NCI-H748 (cell line): Measurements from ENCODE around the gene GRIK4.
"Not testable (repeated sequence)": the region's sequence is repeated elsewhere in the genome, so short reads cannot be mapped to it uniquely, and the experiment has no call there.

ENCODE experiments used
- DNase-seq: peaks from one replicate; lab custom pipeline; 2025; ENCODE audit not compliant: unreplicated experiment; lab: John Stamatoyannopoulos, UW

Gene GRIK4

GRCh38 chr11:120568572-120569307 lies 57.2 kb downstream of the GRIK4 start:
- DNase-seq, result no peak

- no peak for DNase-seq
Measured at GRCh38 chr11:120569861-120570260, 58.3 kb downstream of the GRIK4 start.

GRCh38 chr11:120571476-120571875 lies 59.9 kb downstream of the GRIK4 start:
- DNase-seq, result no peak

GRCh38 chr11:120573756-120574354 lies 62.3 kb downstream of the GRIK4 start:
- DNase-seq, result no peak

GRCh38 chr11:120574876-120575275 lies 63.3 kb downstream of the GRIK4 start:
- DNase-seq, result no peak

GRCh38 chr11:120575461-120575860 lies 63.9 kb downstream of the GRIK4 start:
- no peak for DNase-seq

GRCh38 chr11:120576606-120577005 lies 65.1 kb downstream of the GRIK4 start:
- no peak for DNase-seq

- no peak for DNase-seq
Measured at GRCh38 chr11:120577041-120577440, 65.5 kb downstream of the GRIK4 start.

GRCh38 chr11:120577624-120578363 lies 66.2 kb downstream of the GRIK4 start:
- DNase-seq, result no peak

GRCh38 chr11:120578596-120579154 lies 67.1 kb downstream of the GRIK4 start:
- DNase-seq, result no peak

GRCh38 chr11:120579611-120580031 lies 68.1 kb downstream of the GRIK4 start:
- no peak for DNase-seq

- no peak for DNase-seq
Measured at GRCh38 chr11:120581313-120581712, 69.8 kb downstream of the GRIK4 start.

GRCh38 chr11:120582535-120582934 lies 71.0 kb downstream of the GRIK4 start:
- DNase-seq, result not testable (repeated sequence)

- no peak for DNase-seq
Measured at GRCh38 chr11:120586072-120586471, 74.5 kb downstream of the GRIK4 start.

- no peak for DNase-seq
Measured at GRCh38 chr11:120586728-120587127, 75.2 kb downstream of the GRIK4 start.

GRCh38 chr11:120587299-120587698 lies 75.8 kb downstream of the GRIK4 start:
- no peak for DNase-seq

GRCh38 chr11:120589376-120589775 lies 77.8 kb downstream of the GRIK4 start:
- DNase-seq, result no peak

- DNase-seq, result no peak
Measured at GRCh38 chr11:120590472-120590871, 78.9 kb downstream of the GRIK4 start.

- DNase-seq, result no peak
Measured at GRCh38 chr11:120594746-120595145, 83.2 kb downstream of the GRIK4 start.

GRCh38 chr11:120595557-120595956 lies 84.0 kb downstream of the GRIK4 start:
- DNase-seq, result no peak
